GM19452 (cell line): ENCODE results near the gene INPP5K.
"Not testable (repeated sequence)": the region's sequence is repeated elsewhere in the genome, so short reads cannot be mapped to it uniquely, and the experiment has no call there.

Experiments
- ATAC-seq: cut with Tn5 transposase; IDR thresholded peaks from one replicate; pipeline ENCODE4 v1.9.1; 2021; ENCODE audit not compliant: unreplicated experiment

INPP5K gene

GRCh38 chr17:1516388-1517161 is at the start of gene INPP5K:
Gene INPP5K, minus strand, starts transcription at chr17:1516612. Its CDS starts 113 bp downstream, at chr17:1516499.
- peak; percentile 86 for ATAC-seq

DNA sequence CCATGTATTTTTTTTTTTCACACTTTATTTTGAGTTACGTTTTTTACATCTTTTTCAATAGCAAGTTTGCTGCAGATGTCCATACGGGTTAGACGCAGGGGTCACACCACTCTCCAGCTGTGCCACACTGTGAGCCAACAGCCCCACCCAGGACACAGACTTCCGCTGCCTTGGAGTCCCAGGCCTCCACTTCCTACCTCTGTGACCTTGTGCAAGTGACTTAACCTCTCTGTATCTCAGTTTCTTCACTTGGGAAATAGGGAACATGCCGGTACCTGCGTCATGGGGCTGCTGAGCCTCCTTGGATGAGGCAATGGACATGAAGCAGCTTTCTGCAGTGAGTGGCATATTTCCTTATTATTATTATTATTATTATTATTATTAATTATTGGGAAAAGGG is 49.5 kb upstream of the INPP5K start:
- ATAC-seq, result no peak

- no peak for ATAC-seq
Observed at GRCh38 chr17:1563786-1564613, 47.6 kb upstream of the INPP5K start.

- not testable (repeated sequence) for ATAC-seq
Observed at GRCh38 chr17:1563471-1563785, 47.0 kb upstream of the INPP5K start.

DNA sequence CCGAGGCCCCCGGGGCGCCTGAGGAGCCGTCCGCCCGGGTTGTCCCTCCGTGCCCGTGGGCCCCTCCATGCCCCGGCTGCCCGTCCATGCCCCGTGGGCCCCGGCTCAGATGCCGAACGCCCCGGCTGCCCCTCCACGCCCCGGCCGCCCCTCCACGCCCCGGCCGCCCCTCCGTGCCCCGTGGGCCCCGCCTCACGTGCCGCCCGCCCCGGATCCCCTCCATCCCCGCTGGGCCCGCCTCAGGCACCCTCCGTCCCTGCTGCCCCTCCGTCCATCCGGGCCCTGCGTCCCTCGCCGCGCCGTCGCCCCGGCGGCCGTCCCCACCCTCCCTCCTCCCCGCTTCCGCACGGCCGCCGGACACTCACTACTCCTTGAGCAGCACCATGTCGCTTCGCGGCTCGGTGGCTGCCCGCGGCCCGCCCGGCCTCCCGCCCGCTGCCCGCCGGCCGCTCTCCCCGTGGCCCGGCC is 45.8 kb upstream of the INPP5K start:
- peak; percentile 46 for ATAC-seq

GRCh38 chr17:1561420-1562175 is 45.2 kb upstream of the INPP5K start:
- ATAC-seq, result no peak

DNA sequence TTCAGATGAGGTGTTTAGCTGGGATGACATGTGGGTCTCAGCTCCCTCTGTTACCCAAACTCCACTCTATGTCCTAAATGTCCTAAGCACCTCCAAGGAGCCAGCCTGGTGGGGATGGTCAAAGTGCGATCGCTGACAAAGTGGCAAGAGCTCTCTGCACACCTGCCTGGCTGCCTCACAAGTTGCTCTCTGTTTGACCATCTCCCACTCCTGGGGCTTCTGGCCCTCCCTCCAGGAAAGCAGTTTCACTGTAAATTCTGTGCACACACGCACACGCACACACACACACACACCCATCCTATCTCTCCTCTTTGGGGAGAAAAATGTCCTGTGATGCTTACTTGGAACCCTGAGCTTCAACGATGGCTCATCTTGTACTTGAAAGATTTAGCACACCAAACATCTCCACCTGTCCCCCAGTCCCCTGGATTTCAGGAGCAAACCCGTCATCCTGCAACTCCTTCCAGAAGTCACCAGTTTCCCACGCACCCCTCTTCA is 44.5 kb upstream of the INPP5K start:
- no peak for ATAC-seq

DNA sequence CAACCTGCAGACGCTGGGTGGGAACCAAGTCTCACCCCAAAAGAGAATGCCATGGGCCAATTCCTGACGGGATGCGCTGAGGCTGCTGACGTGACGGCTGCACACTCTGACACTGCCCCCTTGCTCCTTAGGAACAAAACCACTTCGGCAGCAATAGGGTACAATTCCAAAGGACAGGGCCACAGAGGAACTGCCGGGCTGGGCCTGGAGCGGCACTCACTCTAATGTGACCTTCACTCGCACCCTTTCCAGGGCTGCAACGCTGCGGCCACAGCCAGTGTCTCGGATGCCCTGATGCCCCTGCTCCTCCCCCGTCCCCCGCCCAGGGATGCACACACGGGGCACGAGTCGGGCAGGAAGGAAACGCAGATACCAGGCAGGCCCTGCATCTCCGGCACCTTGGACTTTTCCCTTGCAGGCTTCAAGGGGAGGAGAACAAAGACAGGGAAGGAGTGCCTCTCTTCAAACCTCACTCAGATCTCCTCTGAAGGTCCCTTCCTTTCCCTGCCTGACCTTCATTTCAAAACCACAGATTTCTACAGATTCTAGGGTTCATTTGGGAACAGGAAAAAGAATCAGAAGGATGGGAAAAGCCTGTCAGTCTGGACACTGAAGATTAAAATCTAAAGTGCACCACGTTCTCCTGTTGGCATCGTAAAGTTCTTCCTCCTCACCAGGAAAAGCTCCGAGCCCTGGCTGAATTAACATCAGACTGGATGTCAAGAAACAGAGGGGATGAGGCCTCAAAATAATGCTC is 43.9 kb upstream of the INPP5K start:
- no peak for ATAC-seq

- no peak for ATAC-seq
Observed at GRCh38 chr17:1559047-1560043, 42.9 kb upstream of the INPP5K start.

DNA sequence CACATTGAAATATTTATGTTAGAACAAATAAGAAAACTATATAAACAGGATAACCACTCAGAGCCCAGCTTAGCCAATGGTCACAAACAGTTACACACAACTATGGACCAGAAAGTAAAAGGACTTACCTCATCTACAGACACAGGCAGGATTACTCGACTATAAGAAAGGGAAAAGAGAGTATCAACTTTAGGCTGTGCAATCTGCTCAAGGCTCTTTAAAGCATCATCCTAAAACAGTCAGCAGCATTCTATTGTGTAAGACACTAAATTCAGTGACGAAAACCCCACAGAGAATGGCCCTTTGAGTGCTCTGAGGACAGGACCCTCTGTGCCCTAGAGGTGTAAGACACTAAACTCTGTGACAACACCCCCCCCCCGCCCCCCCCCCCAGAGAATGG is 42.0 kb upstream of the INPP5K start:
- no peak for ATAC-seq

DNA sequence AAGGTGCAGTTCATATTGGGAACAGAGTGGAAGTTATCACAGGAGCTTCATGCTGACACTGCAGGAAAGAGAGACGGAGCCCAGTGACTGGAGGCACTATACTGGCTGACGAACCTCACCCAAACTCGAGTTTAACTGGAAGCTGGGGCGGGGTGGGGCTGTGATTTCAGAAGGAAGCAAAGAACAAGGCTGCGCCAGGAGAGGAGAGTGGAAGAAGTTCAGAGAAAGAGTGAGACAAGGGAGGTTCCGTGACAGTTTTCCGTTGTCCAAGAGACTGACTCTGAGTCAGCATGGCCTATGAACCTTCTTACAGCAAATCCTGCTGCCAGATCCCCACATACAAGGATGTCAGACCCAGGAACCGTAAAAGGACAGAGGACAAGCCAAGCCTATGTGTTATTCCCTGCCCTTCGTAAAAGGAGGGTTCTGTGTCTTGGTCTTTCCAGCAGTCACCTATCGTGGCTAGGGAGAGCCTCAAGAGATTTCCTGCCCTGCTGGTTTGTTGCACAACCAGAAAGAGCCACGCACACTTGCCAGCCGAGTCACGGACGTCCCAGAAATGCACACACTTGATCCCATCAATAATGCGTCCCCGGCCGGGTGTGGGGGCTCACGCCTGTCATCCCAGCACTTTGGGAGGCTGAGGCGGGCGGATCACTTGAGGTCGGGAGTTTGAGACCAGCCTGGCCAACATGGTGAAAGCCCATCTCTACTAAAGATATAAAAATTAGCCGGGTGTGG is 41.1 kb upstream of the INPP5K start:
- no peak for ATAC-seq

DNA sequence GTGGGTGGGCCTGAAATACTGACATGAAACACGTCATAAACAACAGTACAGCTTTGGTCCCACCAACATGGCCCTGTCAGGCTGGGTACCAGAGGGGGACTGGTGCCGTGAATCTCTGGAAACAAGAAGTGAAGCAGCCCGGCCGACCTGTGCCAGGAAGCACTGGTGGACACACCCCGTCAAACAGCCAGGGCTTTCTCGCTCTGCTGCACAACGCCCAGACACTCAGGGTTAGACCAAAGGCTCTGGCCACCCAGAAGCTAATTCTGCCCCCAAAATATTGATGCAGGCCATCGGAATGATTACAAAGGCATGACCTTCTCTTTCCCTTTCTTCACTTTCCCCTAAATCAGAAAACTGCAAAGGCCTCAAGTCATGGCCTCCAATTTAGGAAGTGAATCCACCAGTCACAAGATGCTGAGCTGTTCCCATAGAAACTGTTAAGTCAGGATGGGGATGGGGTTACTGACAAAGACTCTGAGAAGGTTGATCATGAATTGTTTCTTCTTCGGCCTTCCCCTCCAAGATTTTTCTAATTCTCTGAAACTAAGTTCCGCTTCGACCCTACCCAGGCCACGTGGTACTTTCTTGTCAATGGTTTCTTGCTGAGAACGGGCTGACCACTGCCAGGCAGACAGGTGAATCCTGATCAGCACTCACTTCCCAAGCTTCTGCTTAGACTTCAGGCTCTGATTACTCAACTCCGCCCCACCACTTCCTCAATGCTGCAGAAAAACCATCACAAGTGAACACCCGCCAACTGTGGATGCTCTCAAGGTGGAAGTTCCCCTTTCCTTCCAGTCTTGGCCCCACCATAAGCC is 39.4 kb upstream of the INPP5K start:
- no peak for ATAC-seq

DNA sequence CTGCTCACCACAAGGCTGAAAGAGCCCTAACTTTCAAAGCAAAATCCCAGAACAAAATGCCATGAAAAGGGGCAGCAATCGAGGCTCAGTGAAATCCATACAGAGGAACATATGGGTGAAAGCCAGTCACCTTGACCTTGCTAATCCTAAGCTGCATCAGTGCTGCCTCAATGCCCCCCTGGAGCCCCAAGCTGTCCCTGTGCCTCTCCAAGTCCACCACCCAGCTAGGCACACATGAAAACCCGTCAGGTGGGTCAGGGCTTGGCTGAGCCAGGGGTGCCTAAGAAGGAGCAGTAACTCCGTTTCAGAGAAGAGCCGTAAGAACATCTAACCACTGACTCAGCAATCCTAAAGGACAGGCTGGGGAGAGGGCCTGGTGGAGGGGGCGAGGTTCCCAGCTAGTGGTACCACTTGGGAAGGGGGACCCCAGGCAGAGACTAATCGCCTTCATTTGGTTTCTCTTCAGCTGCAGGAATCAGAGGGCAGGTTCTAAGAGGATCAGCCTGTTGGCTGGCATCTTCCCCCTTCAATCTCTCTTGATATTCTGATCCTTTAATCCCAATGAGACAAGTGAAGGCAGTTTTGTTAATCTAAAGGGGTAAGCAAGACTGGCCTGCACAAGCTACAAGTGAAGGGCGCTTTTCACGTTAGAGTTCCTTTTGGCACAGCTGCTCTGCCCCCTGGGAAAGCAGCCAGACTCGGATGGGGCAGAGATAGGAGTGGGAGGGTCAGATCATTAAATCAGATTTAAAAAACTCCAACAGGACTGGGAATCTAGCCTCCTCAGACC is 38.5 kb upstream of the INPP5K start:
- no peak for ATAC-seq

DNA sequence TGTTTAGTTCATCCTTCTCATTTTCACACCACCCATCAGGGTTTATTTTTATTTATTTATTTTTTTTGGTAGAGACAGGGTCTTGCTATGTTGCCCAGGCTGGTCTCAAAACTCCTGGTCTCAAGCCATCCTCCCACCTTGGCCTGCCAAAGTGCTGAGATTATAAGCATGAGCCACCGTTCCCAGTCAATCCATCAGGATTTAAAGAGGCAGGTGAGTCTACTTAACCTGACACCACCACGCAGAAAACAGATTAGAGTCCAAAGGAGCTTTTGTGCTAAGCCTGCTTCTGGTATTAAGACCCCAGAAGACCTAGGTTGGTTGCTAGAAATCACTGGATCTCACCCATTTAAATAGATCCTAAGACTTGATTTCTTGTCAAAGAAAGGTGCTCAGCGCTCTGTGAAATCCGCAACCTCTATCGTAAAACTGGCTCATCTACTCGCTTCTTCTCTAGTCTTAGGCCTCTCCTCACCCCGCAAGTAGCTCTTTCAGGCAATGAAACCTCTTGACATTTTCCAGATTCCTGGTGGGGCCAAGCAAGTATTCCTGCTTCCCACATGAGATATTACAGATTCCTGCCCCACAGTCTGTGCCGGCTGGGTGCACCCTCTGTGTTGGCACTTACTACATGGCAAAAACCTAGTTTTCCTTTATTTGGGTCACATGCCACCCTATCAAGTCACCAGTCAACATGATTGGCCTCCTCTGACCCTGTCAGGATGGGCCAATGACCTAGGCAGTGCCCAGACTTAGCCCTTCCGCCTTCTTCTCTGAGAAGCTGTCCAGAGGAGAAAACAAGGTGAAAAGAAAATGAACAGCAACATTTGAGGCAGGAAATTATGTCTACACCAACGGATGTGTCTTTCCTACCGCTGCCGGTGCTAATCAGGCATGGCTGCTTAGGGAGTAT is 37.2 kb upstream of the INPP5K start:
- ATAC-seq, result no peak

DNA sequence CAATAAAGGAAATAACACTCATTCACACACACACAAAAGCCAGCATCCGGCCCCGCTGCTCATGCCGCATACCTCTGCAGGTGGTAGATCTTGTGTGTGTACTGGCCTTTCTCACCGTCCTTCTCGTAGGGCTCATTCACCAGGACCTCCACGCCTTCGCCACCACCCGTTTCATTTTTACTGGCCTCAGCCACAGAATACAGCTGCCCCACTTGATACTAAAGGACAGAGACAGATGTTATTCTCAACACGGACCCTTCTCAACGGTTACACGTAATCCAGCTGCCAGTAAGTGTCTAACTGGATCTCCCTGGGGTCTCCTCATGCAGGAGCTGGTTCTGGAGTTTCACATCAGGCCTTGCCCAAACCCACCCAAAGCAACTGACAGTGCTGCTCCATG is 36.5 kb upstream of the INPP5K start:
- no peak for ATAC-seq

- no peak for ATAC-seq
Observed at GRCh38 chr17:1551741-1552140, 35.3 kb upstream of the INPP5K start.
